ENCODE results near the gene TMEM196.
A peak's percentile ranks its signal among the peaks of the same experiment; 100 is the strongest.
"Not testable (repeated sequence)": the region's sequence is repeated elsewhere in the genome, so short reads cannot be mapped to it uniquely, and the experiment has no call there.

Gene TMEM196

GRCh38 chr7:19707240-19707639 lies 66.2 kb downstream of the TMEM196 start:
- peak; percentile 11 for DNase-seq (ENCODE audit: low spot score)

GRCh38 chr7:19705663-19706062 lies 67.8 kb downstream of the TMEM196 start:
- no peak for DNase-seq (ENCODE audit: low spot score)

GRCh38 chr7:19701471-19701870 lies 71.9 kb downstream of the TMEM196 start:
- DNase-seq (ENCODE audit: low spot score), result no peak

GRCh38 chr7:19700936-19701335 lies 72.5 kb downstream of the TMEM196 start:
- DNase-seq (ENCODE audit: low spot score), result no peak

- DNase-seq (ENCODE audit: low spot score), result no peak
These were observed 75.1 kb downstream of the TMEM196 start for GRCh38 chr7:19698331-19698730.

GRCh38 chr7:19696926-19697325 lies 76.5 kb downstream of the TMEM196 start:
- DNase-seq (ENCODE audit: low spot score), result no peak

GRCh38 chr7:19692111-19692828 lies 81.1 kb downstream of the TMEM196 start:
- no peak for DNase-seq (ENCODE audit: low spot score)

- peak; percentile 17 for DNase-seq (ENCODE audit: low spot score)
These were observed 82.7 kb downstream of the TMEM196 start for GRCh38 chr7:19690736-19691135.

- DNase-seq (ENCODE audit: low spot score), result not testable (repeated sequence)
These were observed 84.3 kb downstream of the TMEM196 start for GRCh38 chr7:19689130-19689529.

- no peak for DNase-seq (ENCODE audit: low spot score)
These were observed 91.8 kb downstream of the TMEM196 start for GRCh38 chr7:19681596-19681995.

GRCh38 chr7:19677180-19677579 lies 96.2 kb downstream of the TMEM196 start:
- DNase-seq (ENCODE audit: low spot score), result no peak

- no peak for DNase-seq (ENCODE audit: low spot score)
These were observed 97.6 kb downstream of the TMEM196 start for GRCh38 chr7:19675816-19676215.

- no peak for DNase-seq (ENCODE audit: low spot score)
These were observed 99.0 kb downstream of the TMEM196 start for GRCh38 chr7:19674266-19674960.

GRCh38 chr7:19670806-19671205 lies 102.6 kb downstream of the TMEM196 start:
- DNase-seq (ENCODE audit: low spot score), result no peak
